Adipose tissue (tissue), 3 donors: ENCODE measurements around the gene HSD17B11. TPM values are rescaled to one million over a fixed set of nuclear protein-coding genes. Genes with fewer than 3 reads are reported as not detected.

Experiments used
- polyA plus RNA-seq, 3 donors: library from polyadenylated mRNA; stranded (reverse); fragments of 200-250 nt; gene quantifications; one replicate each; pipeline ENCODE4 v1.2.3, GENCODE V29; 2013
- donor health status: healthy with polysubstance abuse.
- donor health status: Bipolar disorder and iron deficiency.
- donor health status: healthy.

HSD17B11 gene
- polyA plus RNA-seq, 3 donors, result 38.0 to 68.6 (median 38.4) TPM

Other genes with a start within 250 kb of the HSD17B11 start
- 1 to 10 TPM; 2.9 to 8.8 (median 5.7) TPM for gene KLHL8, start 170.6 kb downstream of the HSD17B11 start, polyA plus RNA-seq
- gene HSD17B13, start 68.3 kb downstream of the HSD17B11 start, polyA plus RNA-seq, result 1 to 10 TPM in 1 of 3 donors, under 1 TPM in 2; 0.34 to 1.6 (median 0.40) TPM
- 10 to 100 TPM; 21.8 to 35.4 (median 27.9) TPM for gene NUDT9, start 31.4 kb upstream of the HSD17B11 start, polyA plus RNA-seq
- 100 to 1,000 TPM; 144 to 416 (median 337) TPM for gene SPARCL1, start 138.2 kb upstream of the HSD17B11 start, polyA plus RNA-seq
- under 1 TPM in 1 of 3 donors, not detected in 2; 0.11 TPM for gene DSPP, start 217.3 kb upstream of the HSD17B11 start, polyA plus RNA-seq